Measurements from ENCODE around the gene PIRT. TPM values are rescaled to one million over a fixed set of nuclear protein-coding genes. Genes with fewer than 3 reads are reported as not detected.

The PIRT gene
- total RNA-seq (2022; extraction: Qiagen RNA extraction; ENCODE audit: low read depth), result not detected in 5 replicates

DNA sequence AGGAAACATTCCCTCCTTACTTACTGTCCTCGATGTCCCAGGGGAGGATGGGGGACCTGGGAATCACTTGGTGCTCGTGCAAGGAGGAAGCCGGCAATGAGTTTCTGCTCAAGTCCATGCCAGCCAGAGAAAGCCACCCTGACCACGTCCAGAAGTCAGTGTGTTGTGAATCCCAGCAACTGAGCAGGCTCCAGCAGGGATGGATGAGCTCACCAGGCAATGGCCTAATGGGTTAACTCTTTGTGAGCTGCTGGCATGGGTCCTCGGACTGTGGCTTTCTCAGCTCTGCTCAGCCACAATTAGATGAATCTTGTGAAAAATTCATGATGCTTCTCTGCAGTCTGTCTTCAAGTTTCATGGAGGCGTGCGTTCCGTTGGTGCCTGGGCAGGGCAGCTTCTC is at the start of gene PIRT:
Gene PIRT (minus strand): TSS at position 167 of the 400 bp plus-strand sequence. CDS start 12,442 bp downstream, outside the sequence.

DNA sequence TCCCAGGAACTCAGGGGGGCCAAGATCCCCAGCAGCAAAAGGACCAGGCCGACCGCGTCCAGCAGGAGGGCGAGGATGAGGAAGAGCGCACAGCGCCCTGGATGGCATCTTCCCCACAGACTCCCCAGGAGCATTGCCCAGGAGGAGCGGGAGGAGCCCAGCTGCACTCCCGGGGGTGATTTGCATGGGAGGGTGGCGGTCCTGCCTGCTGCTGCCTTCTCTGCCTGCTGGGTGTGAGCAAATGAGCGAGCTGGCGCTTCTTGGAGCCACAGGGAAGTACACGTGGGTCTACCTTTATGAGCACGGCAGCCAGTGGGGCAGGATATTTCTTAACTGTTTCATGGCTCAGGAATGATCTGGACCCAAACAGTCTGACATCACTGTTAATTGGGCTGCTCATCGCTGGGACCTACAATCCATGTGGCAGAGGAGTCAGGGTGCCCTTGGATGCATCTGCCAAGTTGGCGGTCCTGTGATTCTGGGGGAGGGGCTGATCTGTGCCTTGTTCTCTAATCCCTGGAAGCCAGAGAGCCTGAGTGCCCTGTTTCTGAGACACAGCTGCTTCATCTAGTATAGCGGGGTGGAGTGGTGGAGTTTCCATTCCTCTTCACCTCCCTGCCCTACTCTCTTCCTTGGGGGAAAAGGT is 33.9 kb downstream of the PIRT start, which contains the start of gene TMEM238L:
Gene TMEM238L (minus strand): TSS at position 270 of the 646 bp plus-strand sequence. CDS start 136 bp downstream, at position 134.

Other genes starting within 250 kb of the PIRT start
- gene MYH3, start 180.8 kb downstream of the PIRT start, total RNA-seq (2022; extraction: Qiagen RNA extraction; ENCODE audit: low read depth), result 0.67 to 1.3 TPM (median 1.0 TPM) in 5 replicates
- gene SCO1, start 140.6 kb downstream of the PIRT start, total RNA-seq (2022; extraction: Qiagen RNA extraction; ENCODE audit: low read depth), result 47.9 to 65.1 TPM (median 62.8 TPM) in 5 replicates
- gene ADPRM, start 140.5 kb downstream of the PIRT start, total RNA-seq (2022; extraction: Qiagen RNA extraction; ENCODE audit: low read depth), result 7.0 to 10.3 TPM (median 8.5 TPM) in 5 replicates
- gene TMEM220, start 108.1 kb downstream of the PIRT start, total RNA-seq (2022; extraction: Qiagen RNA extraction; ENCODE audit: low read depth), result 1.6 to 3.6 TPM (median 3.0 TPM) in 5 replicates
- gene TMEM238L, start 34.0 kb downstream of the PIRT start, total RNA-seq (2022; extraction: Qiagen RNA extraction; ENCODE audit: low read depth), result not detected in 5 replicates

All from A549 treated with DMSO at 1 μM for 4 hours (cell line).